HL-60/S4 treated with phorbol 12-myristate 13-acetate at 8.2 ng/mL for 4 days and 3 days (cell line): Measurements from ENCODE around the gene DMD.

ENCODE experiments used
- in situ Hi-C: fragments of 300-500 bp; cut with MboI; formaldehyde crosslinking; loops from 2 replicates; pipeline ENCODE4 v1.15.0; 2022; ENCODE audit warnings: low sequenced_read_pairs

DMD gene

DNA sequence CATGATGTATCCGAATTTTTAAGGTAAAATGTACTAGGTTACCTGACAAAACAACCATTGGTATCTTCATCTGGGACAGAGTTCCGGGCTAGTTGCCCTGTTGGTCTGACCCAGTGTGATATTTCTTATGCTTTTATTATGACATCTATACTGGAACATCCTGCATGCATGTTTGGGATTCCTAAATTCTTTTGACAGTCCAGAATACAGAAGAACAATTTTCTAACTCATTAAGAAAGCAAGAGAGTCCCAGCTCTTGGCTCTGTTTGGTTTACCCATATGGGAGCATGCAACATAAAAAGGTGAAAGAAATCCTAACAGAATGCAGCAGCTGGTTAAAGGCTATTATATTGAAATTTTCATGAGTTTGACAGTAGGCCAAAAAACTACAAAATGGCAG lies 1891.8 kb downstream of the DMD start:
- in situ Hi-C loops = no loop called here

DNA sequence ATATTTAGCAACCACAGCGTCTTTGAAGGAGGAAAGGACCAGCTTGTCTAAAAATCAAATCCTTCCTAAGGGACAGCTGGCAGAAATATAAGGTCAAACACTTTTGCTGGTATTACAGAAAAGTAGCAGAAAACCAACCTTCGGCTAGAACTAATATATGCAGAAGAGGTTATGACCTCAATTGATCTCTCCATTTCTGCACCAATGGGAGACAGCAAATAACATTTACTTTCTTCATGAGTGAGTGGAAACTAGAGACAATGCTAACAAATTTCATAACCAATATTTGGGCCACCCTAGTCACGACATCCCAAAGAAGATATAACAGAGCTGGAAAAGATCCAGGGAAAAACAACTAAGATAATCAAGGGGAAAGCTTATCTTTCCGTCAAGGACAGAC lies 1892.5 kb downstream of the DMD start:
- in situ Hi-C loops = no loop called here

DNA sequence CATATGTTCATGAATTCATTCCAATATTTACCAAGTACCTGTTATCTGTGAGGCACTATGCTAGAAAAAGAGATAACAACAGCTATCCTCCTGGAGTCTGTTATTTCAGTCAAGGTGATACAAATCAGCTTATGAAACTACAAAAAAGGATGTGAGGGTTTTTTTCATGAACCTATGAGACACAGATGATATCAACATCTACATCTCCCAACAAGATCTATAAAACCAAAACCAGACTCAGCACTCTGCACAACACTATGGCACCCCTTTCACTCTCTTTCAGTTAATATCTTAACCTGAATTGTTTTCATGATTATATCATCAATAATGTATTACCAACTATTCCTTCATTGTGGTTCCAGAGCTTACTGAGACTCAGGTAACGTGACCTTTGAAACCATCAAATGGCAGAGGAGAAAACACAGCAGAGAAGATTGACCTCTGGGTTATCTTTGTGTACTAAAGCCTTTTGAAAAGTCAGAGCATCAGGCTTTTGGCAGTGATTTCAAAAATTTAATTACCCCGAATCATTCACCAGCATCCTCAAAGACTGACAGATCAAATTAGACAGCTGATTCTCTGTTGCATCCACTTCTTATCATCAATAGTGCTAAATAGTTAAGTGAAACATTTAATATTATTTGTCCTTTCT lies 1894.9 kb downstream of the DMD start:
- in situ Hi-C loops = no loop called here

DNA sequence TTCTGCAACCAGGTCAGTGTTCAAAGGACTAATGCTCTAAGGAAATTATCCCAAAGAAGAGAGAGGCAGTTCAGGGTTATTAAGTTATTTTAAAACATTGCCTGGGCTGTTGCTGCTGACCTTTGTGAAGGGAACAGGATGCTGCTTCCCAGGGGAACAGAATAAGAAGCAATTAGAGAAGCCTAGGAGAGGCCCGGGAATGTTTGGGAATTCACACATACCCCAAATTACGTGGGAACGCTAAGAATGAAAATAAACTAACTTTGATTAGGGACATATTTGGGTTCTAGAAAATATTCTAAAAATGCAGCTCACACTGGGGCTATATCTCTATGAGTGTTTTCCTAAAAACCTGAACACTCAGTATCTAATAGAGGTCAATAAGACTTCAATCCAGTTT lies 1896.4 kb downstream of the DMD start:
- in situ Hi-C loops = no loop called here

DNA sequence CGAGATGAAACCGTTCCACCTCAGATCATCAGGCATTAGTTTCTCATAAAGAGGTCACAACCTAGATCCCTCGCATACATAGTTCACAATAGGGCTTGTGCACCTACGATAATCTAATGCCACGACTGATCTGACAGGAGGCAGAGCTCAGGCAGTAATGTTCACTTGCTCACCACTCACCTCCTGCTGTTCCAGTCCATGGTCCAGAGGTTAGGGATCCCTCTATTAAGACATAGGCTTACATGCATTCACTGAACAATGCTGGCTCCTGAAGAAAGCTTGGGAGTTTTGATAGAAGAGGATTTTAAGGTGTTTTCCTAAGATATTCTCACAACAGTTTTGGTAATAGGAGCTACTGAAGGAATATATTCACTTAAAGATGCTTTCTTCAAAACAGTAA lies 1903.4 kb downstream of the DMD start:
- in situ Hi-C loops = no loop called here

DNA sequence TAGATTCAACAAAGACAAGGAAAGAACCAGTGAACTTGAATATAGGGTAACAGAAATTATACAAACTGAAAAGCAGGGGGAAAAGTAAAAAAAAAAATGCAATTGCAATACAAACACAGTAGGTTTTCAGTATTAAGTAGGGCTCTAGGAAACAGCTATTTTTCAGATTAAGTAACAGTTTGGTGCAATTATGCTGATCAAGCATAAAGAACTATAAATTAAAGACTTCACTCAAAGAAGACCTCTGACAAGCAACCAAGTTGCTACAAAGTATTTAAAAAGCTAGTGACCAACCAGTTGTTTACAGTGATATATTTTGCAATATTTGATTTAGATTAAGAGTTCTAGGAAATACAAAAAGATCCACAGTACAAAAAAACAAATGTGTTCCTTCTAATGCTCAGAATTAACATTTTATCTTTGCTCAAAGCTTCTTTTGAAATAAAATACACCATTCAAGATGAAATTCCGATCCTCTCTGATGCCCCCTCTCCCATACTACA lies 1908.7 kb downstream of the DMD start:
- in situ Hi-C loops = no loop called here

DNA sequence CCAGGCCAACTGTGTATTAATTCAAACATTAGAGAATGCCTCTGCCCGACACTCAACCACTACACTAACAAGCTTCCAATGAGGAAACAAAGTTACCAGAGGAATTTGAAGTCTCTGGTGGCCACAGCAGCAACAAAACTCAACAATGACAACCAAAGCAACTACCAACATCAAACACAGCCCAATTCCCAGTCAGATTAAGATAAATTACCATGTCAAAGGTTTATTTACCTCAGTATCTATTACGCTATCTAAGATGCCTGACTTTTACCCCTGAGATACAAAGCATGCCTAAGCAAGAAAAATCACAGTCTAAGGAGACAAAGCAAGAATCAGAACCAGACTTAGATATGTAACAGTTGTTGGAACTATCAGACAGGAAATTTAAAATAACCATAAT lies 1909.4 kb downstream of the DMD start:
- in situ Hi-C loops = no loop called here

DNA sequence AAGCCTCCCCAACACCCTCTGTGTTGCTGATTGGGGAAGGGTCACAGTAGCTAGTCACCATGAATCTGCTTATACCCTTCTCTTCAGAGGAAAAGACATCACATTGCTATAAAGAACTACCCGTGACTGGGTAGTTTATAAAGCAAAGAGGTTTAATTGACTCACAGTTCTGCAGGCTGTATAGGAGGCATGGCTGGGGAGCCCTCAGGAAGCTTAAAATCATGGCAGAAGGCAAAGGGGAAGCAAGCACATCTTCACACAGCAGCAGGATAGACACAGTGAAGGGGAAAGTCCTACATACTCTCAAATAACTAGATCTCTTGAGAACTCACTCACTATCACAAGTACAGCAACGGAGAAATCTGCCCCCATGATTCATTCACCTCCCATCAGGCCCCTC lies 1910.1 kb downstream of the DMD start:
- in situ Hi-C loops = no loop called here

DNA sequence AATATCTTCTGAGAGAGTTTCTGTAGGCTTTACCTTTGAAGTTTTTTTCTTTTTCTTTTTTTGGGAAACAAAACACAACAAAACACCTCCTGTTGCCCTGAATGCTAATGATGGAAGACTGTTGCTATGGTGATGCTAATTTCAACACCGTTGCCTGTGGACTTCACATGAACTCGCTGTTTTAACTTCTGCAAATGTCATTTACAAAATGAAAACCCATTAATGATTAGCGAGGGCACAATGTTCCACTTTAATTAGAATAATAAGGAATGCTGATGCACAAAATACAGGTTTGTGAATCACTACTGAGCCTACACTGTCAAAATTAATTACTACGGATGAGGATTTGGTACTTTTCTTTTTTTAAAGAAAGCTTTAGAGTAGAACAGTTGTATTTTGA lies 1912.4 kb downstream of the DMD start:
- in situ Hi-C loops = no loop called here

DNA sequence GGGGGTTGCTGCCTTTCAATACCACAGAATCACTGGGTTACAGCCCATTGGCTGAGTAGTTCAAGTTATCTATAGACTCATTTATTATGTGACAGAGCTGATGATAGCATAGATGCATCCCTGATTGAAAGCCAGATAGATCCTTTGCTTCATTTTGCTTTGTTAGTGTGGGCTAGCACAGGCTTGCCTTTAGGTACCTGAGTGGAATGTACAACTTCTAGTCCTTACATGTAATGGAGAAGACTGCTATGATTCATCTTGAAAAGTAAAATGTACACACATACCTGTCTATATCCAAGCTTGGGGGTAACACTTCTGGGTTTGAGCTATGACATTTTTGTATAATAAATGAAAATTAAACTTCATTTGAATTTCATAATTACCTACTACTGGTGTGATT lies 1913.5 kb downstream of the DMD start:
- in situ Hi-C loops = no loop called here

DNA sequence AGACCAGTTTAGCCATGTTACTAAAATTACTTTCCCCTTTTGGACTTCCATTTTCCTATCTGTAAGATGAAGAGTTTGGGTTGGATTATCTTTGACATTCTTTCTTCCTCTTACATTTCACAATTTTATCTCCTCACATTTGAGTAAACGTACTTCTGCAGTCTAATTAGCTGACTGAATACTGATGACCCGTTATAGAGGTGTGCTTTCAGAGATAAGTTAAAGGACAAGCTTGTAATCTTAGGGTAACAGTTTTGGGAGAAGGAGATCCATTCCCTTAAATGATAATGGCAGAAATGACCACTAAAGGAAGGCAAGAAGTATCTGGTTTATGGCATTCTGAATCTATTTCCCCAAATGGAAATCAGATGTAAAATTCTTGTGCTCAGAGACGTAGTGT lies 1916.9 kb downstream of the DMD start:
- in situ Hi-C loops = no loop called here

DNA sequence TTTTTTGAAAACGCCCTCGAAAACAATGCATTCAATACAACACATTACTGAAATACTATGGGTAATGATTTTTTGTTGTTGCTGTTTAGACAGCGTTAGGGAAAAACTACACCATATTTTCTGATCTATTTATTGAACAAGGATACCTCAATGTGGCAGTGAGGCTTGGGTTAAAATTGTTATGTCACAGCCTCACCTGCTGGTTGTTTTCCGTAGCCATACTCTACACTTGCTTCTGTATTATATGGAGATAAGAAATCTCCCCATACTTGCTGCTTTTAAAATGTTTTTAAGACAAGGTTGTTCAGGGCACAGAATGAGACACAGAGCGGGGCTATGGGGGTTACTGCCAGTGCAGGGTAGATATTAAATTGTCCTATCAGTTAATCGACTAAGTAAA lies 1917.9 kb downstream of the DMD start:
- in situ Hi-C loops = no loop called here

DNA sequence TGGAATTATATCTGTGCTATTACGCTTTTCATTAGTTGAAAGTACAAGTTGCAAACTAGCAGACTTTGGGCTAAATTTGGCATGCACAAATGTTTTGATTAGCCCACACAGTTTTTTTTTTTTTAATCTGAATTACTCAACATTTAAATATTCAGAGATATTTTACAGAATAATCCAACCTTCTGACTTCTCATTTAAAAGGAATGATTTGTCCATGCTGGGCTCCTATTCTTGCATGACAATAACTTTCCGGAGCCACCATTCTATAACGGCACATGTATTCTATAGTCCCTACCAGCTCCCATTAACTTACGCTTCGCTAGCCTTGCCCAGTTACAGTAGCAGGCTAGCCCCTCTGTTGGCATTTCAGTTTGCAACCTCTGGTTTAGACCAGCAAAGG lies 1920.2 kb downstream of the DMD start:
- in situ Hi-C loops = no loop called here

DNA sequence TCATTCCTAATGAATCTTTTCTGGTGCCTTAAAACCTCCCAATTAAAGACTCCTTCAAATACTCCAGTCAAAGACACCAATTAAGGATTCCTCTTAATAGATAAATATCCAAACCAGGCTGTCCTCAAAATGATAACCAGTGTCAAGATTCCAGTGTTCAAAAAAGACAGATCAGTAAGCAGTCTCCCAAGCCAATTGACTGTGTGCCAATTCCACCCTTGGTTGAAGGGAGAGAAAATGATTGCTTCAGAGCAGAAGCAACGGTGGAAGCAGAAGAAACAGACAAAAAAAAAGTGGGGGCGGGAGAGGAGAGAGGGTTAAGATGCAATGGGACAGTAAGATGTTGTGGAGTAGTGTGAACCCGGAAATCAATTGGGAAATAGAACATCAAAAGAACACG lies 1923.5 kb downstream of the DMD start:
- in situ Hi-C loops = no loop called here

DNA sequence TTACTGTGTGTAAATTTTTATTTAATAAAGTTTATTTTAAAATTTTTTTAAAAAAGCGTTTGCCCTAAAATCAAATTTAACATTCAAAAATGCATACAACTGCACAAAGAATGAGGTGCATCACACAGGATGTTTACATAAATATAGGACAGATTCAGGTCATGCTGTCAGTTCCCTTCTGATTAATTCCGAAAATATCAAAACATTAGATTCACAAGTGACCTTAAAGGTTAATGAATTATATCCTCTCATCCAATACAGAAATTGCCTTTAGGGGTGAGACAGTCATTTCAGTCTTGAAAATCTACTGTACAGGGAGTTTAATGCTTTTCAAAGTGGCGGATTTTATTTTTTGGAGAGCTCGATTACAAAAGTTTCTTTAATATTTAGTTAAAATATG lies 1930.8 kb downstream of the DMD start:
- in situ Hi-C loops = no loop called here

DNA sequence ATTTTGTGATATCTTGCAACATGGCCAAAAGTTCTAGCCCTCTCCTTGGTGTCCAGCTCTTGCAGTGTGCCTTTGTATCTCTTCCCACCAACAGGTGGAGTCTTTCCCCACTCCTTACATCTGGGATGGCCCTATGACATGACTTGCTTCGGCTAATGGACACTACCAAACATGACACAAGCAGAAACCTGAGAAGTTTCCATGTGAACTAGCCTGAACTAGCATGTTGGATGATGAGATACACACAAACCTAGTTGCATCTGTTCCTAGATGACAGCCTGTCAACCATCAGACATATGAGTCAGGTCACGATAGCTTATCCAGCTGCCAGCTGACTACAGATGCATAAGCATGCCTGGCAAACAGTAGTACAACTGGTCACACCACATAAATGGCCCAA lies 1932.0 kb downstream of the DMD start:
- in situ Hi-C loops = no loop called here

DNA sequence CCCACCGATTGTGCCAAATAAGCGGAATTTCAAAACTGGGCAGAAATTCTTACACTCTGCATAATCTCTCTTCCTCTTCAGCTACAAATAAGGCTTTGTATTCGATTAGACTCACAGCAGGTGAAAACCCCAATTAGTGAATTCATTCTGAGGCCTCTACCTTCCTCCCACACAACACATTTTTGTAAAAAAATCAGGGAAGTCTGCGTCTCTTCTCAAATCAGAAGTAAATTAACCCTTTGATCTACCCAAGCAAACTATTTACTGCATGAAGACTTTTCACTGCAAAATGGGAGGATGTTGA lies 1938.9 kb downstream of the DMD start:
- in situ Hi-C loops = no loop called here

DNA sequence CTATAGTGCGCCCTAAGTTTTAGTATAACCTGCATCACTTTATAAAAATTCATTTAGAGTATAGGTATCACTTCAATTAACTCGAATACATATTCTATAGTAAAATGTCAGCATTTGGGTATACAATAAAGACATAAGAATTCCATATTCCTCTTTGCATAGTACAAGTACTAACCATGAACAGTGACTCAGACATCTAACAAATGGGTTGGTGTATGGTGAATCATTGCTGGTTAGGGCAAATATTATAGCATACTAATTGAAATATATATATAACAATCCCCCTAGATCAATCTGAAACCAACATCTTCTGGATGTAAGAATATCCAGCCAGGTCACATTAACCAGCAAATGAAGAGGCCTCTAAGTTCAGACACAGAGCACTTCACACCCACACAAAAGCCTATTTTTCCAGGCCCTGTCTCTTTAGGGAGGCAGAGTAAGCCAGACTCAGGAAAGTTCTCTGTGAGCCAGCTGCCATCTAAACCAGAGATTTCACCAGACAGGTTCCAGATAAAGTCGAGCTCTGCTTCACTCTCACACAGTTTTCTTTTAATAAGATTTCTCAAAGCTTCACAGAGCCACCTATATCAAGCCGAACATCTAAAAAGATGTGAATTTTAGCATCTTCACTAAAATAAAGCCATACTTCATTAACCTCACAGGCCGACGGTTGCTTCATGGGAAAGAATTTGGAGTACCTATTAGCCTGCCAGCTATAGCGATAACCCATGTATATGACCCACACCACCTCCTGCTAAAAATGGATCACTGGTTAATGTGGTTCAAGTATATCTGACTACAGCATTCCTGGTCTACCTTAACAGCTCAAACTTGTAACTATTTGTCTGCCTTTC lies 1939.5 kb downstream of the DMD start:
- in situ Hi-C loops = no loop called here

DNA sequence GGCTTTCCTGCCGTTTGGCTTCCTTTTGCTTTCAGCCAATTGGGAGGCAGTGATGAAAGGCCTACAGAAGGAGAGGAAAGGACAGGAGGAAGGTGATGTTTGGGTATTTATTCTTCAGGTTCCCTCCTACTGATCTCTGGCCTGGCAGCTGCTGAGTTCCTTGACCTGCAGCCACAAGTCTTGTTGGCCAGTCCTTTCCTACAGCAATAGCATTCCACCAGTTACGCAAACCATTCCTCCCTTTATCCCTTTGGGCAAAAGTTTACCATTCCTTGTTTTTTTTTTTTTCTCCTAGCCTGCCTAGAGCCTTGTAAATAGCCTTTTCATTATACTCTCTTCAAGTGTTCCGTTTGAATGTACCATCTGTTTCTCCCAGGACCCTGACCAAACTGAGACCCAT lies 1941.4 kb downstream of the DMD start:
- in situ Hi-C loops = no loop called here

DNA sequence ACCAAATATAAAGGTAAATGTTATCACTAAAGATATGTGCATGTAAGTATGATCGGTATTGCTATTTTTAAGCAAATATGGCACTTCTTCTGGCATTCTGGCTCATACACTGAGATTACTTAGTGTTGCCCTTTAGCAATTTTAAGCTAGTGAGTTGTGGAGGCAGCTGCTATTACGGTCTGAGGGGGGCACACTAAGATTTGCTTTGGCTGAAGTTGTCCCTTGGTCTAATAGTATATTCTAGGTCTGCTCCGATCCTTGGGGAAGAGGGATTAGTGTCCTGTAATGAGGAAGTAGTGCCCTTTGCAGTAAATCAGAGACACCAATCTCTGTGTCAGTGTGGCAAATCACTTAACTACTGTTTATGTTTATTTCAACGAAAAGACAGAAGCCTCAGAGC lies 1943.0 kb downstream of the DMD start:
- in situ Hi-C loops = no loop called here

DNA sequence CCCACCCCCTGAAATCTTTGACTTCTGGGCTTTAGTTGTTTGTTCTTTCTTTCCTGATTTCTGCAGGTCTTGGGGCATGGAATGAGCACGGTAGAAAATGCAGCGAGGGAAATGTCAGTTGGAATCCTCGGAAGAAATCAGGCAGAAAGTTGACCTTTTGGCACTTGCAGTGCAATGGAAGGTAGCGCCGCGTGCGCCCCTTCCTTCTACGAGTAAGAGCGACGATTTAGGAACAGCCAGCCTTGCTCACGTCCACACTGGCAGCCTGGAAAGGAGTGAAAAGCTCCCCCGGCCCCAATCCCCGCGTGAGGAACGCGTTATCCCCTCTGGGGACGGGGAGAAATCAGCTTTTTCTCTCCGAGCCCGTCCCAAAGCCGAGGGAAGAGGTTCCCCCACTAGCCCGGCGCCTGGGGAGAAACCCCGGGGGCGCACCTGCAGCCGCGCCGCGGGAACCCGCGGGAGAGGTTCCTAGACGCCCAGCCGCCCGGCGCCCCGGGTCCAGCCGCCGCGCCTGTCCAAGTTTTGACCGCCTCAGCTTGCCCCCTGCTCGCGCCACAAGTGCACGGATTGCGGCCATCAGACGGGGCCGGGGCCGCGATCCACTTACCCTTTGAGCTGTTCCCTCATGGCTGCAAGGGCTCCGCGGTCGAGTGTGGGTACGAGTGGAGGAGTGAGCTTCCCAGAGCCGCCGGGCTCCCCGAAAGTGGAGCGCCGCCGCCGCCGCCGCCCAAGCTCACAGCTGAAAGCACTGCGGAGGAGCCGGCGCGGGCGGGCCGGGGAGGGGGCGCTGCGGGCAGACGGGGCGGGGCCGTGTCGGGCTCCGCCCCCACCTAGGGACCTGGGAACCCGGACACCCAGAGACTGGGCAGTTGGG lies 1944.9 kb downstream of the DMD start:
- in situ Hi-C loops = no loop called here

DNA sequence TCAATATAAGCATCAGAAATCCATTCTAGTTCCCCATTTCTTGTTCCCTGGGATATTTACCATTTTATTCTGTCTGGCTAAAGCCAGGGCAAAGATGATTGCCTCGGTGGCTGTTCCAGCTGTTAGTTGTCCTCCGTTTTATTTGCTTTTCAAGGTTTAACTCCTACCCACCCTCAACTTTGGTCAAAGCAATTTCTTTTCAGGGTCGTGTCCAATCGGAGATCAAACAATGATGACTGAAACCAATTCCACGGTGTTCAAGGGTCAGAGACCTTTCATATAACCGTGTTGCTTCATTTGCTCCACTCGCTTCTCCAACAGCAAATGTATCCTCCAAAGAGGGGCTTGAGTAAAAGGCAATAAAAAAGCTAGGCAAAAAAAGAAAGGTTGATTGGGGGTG lies 1946.0 kb downstream of the DMD start:
- in situ Hi-C loops = no loop called here
